H1 (cell line): ENCODE results near the gene SLC22A3.

ENCODE experiments used
- SIRT6 ChIP-seq: IDR thresholded peaks from one replicate; pipeline ENCODE4 v1.7.1; 2012; ENCODE audit warnings: low read length, inconsistent platforms
- YY1 ChIP-seq: IDR thresholded peaks from 2 replicates; pipeline ENCODE4 v1.6.1; 2011; ENCODE audit warnings: low read depth, mild to moderate bottlenecking, low read length

DNA sequence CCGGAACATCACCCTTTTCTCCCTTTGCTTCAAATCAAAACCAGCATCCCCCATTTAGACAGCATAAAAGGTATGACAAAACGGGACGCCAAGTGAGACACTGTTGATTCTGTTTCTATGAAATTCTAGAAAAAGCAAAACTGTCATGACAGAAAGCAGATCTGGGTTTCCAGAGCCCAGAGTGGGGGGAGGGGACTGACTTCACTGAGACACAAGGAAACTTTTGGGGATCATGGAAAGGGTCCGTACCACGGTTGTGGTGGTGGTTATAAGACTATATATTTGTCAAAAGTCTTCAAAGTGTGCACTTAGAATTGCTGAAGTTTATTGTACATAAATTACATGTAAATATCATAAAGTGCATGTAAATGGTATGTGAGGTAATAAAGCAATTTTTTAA lies 82.6 kb downstream of the SLC22A3 start:
- TF ChIP-seq SIRT6 (no peak), YY1 (no peak)
